HepG2 (cell line): ENCODE data around the gene ACTN1. TPM values are rescaled to one million over a fixed set of nuclear protein-coding genes. Genes with fewer than 3 reads are reported as not detected.

ENCODE experiments used
- ARNTL ChIP-seq: sonication (generic); formaldehyde crosslinking; IDR thresholded peaks from 2 replicates; pipeline ENCODE4 v1.4.0; 2020; ENCODE audit warnings: mild to moderate bottlenecking, missing genetic modification reagents
- BCL6 ChIP-seq: IDR thresholded peaks from 2 replicates; pipeline ENCODE4 v1.6.1; 2016; ENCODE audit warnings: missing genetic modification reagents, missing compliant biosample characterization
- BHLHE40 ChIP-seq: IDR thresholded peaks from 2 replicates; pipeline ENCODE4 v1.6.1; 2011; ENCODE audit warnings: low read length, improper control_type of control experiment
- CHCHD3 ChIP-seq: sonication (generic); formaldehyde crosslinking; IDR thresholded peaks from 2 replicates; pipeline ENCODE4 v1.8.0; 2022; ENCODE audit warnings: mild to moderate bottlenecking, missing genetic modification reagents, moderate library complexity
- ETS1 ChIP-seq: sonication (generic); formaldehyde crosslinking; IDR thresholded peaks from 2 replicates; pipeline ENCODE4 v1.4.0; 2020; ENCODE audit warnings: missing genetic modification reagents
- NONO ChIP-seq, 2 experiments: fragments of 450-650 bp in 1 of 2; sonication (generic) in 1 of 2; formaldehyde crosslinking in 1 of 2; IDR thresholded peaks in 1 of 2; conservative IDR thresholded peaks in 1 of 2; 2 replicates each; pipeline versions ENCODE4 v1.6.1 to v1.8.0; 2017 to 2022; ENCODE audit warnings: mild to moderate bottlenecking in 1 of 2, missing genetic modification reagents in 1 of 2, moderate library complexity in 1 of 2
- RXRB ChIP-seq: IDR thresholded peaks from 2 replicates; pipeline ENCODE4 v1.6.1; 2016; ENCODE audit warnings: borderline replicate concordance, missing genetic modification reagents, missing compliant biosample characterization
- SP2 ChIP-seq: sonication (generic); formaldehyde crosslinking; IDR thresholded peaks from 2 replicates; pipeline ENCODE4 v1.5.1; 2020; ENCODE audit warnings: mild to moderate bottlenecking, missing genetic modification reagents
- SP4 ChIP-seq: sonication (generic); formaldehyde crosslinking; IDR thresholded peaks from 2 replicates; pipeline ENCODE4 v1.8.1; 2023; ENCODE audit warnings: mild to moderate bottlenecking, missing genetic modification reagents
- TEAD3 ChIP-seq: optimal IDR thresholded peaks from 2 replicates; pipeline ENCODE3; 2016; ENCODE audit warnings: borderline replicate concordance
- TFAP4 ChIP-seq: sonication (generic); IDR thresholded peaks from 2 replicates; pipeline ENCODE4 v1.6.1; 2016; ENCODE audit warnings: low read depth, borderline replicate concordance
- THAP8 ChIP-seq: sonication (generic); formaldehyde crosslinking; IDR thresholded peaks from 2 replicates; pipeline ENCODE4 v1.5.1; 2020; ENCODE audit warnings: missing genetic modification reagents, mild to moderate bottlenecking, borderline replicate concordance
- THRA ChIP-seq: sonication (generic); formaldehyde crosslinking; IDR thresholded peaks from 2 replicates; pipeline ENCODE4 v1.4.0; 2020; ENCODE audit warnings: missing genetic modification reagents, borderline replicate concordance
- ZBTB42 ChIP-seq: sonication (generic); formaldehyde crosslinking; IDR thresholded peaks from 2 replicates; pipeline ENCODE4 v1.5.0; 2020; ENCODE audit warnings: mild to moderate bottlenecking, missing genetic modification reagents
- ZKSCAN5 ChIP-seq: sonication (generic); formaldehyde crosslinking; IDR thresholded peaks from 2 replicates; pipeline ENCODE4 v1.5.1; 2020; ENCODE audit warnings: mild to moderate bottlenecking, missing genetic modification reagents
- ZNF225 ChIP-seq: sonication (generic); formaldehyde crosslinking; IDR thresholded peaks from 2 replicates; pipeline ENCODE4 v1.4.0; 2020; ENCODE audit warnings: mild to moderate bottlenecking, missing genetic modification reagents
- ZNF501 ChIP-seq: sonication (generic); formaldehyde crosslinking; IDR thresholded peaks from 2 replicates; pipeline ENCODE4 v1.5.1; 2020; ENCODE audit warnings: mild to moderate bottlenecking, moderate library complexity, missing genetic modification reagents
- polyA plus RNA-seq, 8 experiments: library from polyadenylated mRNA; depleted of rRNA in 3 of 8; stranded (reverse) in 7 of 8; unstranded in 1 of 8; fragments of >200 nt; fragmentation: Illumina TruSeq in 4 of 8; extraction: Trizol in 4 of 8; gene quantifications; 2 replicates each; pipeline versions ENCODE4 v1.2.1 to v1.2.3, GENCODE V29; 2011 to 2016; ENCODE audit warnings: low read depth in 4 of 8, missing spikeins in 1 of 8, mixed read lengths in 1 of 8; ENCODE audit not compliant: insufficient read depth in 1 of 8
- total RNA-seq, 5 experiments: library from RNA; depleted of rRNA; stranded (reverse); fragments of >200 nt; fragmentation: Illumina TruSeq; extraction: Trizol; gene quantifications; 2 replicates each; pipeline ENCODE4 v1.2.3, GENCODE V29; 2016; ENCODE audit warnings: low read depth in 1 of 5
- TF ChIP-seq, protein P1 (sequence below): sonication (generic); formaldehyde crosslinking; IDR thresholded peaks from 2 replicates; pipeline ENCODE4 v1.4.0; 2020; ENCODE audit warnings: missing genetic modification reagents

Gene ACTN1
- total and polyA plus RNA-seq, 2 of the 13 experiments (the other 11 are each of a cell fraction or from before 2014, with no cell fraction given) = 58.6 to 162 TPM

DNA sequence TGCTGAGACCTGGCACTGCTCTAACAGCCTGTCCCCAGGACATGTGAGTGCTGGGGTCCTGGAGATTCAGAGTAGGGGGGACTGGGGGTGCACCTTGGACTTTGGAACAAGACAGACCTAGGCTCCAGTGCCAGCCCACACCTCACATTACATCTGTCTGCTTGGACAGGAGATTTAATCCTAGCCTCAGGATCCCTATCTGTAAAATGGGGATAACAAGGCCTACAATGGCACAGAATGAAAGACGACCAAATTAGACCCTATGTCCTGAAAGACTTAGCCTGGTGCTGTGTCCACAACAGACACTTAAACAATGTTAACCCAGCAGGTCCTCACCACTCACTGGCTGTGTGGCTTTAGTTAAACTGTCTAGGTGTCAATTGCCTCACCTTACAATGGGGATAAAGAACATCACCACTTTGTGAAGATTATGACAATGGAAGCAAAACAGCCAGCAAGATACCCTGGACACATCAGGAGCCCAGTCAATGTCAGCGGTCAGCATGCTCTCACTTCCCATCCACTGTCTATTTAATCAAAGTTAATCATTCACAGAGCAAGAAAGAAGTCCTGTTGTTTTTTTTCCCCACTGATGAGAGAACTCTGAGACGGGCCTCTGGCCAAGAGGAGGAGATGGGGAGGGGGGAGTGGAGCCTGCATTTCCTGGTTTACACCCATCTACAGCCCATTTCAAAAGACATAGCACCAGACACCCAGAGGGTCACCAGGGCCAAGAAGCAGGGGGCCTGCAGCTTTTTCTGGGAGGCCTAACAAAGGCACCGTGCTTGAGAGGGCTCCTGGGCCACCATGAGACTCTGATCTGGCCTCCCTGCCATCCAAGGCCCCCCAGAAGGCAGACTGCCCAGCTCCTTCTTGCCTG lies 40.6 kb downstream of the ACTN1 start (continued):
- no peak; the same call in 1 of the 2 replicates for TF ChIP-seq ARNTL (CRISPR knock-in tag)
- TF ChIP-seq SP4 (CRISPR knock-in tag) = peak; percentile 15; the same call in 1 of the 2 replicates
- peak; percentile 63; the same call in 1 of the 2 replicates for TF ChIP-seq RXRB (CRISPR knock-in tag)
- TF ChIP-seq NONO (IDR thresholded peaks at IDR 0.05) = no peak
- peak; percentile 64; the same call in 1 of the 2 replicates for TF ChIP-seq NONO (CRISPR knock-in tag; conservative IDR thresholded peaks at IDR 0.05)
- no peak; the same call in 1 of the 2 replicates for TF ChIP-seq TFAP4
- TF ChIP-seq THAP8 (CRISPR knock-in tag) = no peak
- TF ChIP-seq ZBTB42 = 0 out of 2 replicates have a peak, but pooled peaks have one; percentile 41
- peak; percentile 19 for TF ChIP-seq TEAD3 (CRISPR knock-in tag)
- TF ChIP-seq, protein P1, sequence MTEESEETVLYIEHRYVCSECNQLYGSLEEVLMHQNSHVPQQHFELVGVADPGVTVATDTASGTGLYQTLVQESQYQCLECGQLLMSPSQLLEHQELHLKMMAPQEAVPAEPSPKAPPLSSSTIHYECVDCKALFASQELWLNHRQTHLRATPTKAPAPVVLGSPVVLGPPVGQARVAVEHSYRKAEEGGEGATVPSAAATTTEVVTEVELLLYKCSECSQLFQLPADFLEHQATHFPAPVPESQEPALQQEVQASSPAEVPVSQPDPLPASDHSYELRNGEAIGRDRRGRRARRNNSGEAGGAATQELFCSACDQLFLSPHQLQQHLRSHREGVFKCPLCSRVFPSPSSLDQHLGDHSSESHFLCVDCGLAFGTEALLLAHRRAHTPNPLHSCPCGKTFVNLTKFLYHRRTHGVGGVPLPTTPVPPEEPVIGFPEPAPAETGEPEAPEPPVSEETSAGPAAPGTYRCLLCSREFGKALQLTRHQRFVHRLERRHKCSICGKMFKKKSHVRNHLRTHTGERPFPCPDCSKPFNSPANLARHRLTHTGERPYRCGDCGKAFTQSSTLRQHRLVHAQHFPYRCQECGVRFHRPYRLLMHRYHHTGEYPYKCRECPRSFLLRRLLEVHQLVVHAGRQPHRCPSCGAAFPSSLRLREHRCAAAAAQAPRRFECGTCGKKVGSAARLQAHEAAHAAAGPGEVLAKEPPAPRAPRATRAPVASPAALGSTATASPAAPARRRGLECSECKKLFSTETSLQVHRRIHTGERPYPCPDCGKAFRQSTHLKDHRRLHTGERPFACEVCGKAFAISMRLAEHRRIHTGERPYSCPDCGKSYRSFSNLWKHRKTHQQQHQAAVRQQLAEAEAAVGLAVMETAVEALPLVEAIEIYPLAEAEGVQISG (CRISPR knock-in tag) = peak; percentile 30; the same call in 1 of the 2 replicates
- TF ChIP-seq SP2 (CRISPR knock-in tag) = no peak
- no peak for TF ChIP-seq ZKSCAN5 (CRISPR knock-in tag)
- peak; percentile 23; the same call in 1 of the 2 replicates for TF ChIP-seq ZNF501 (CRISPR knock-in tag)
- TF ChIP-seq THRA = peak; percentile 46; the same call in 1 of the 2 replicates
- no peak; the same call in 1 of the 2 replicates for TF ChIP-seq ZNF225 (CRISPR knock-in tag)
- TF ChIP-seq BCL6 = peak; percentile 40; the same call in 1 of the 2 replicates
- no peak for TF ChIP-seq CHCHD3 (CRISPR knock-in tag)
- TF ChIP-seq ETS1 (CRISPR knock-in tag) = no peak
- TF ChIP-seq BHLHE40 = no peak
